Mesodermal cell (in vitro differentiated cells): ENCODE measurements around the gene ROR2.

Experiments
- H3K27ac ChIP-seq: 2 replicates; pipeline ENCODE4 v1.7.0; 2013; ENCODE audit warnings: mild to moderate bottlenecking, low read depth, low read length, moderate library complexity; ENCODE audit not compliant: severe bottlenecking
- H3K36me3 ChIP-seq: 2 replicates; pipeline ENCODE4 v1.7.1; 2013; ENCODE audit warnings: mild to moderate bottlenecking, low read length, moderate library complexity; ENCODE audit not compliant: control insufficient read depth, insufficient read depth
- H3K4me1 ChIP-seq: one replicate; pipeline ENCODE4 v1.7.1; 2013; ENCODE audit warnings: mild to moderate bottlenecking, low read length; ENCODE audit not compliant: insufficient read depth, control insufficient read depth, poor library complexity, severe bottlenecking
- H3K4me3 ChIP-seq: 2 replicates; pipeline ENCODE4 v1.7.0; 2013; ENCODE audit warnings: low read length, control low read depth, mild to moderate bottlenecking; ENCODE audit not compliant: insufficient read depth, poor library complexity, severe bottlenecking; ENCODE audit errors: extremely low read depth
- H3K9me3 ChIP-seq: 2 replicates; pipeline ENCODE4 v1.7.1; 2013; ENCODE audit warnings: mild to moderate bottlenecking, low read length, moderate library complexity; ENCODE audit not compliant: control insufficient read depth
- WGBS, 2 experiments: methylation state at CpG; one replicate each; pipeline ENCODE4 v1.1.5; 2013; ENCODE audit warnings: missing lambda C conversion rate in 2 of 2; ENCODE audit not compliant: insufficient coverage in 2 of 2; 5-methylcytosine and 5-hydroxymethylcytosine counted together

Gene ROR2

GRCh38 chr9:91817493-91818224 is 132.4 kb downstream of the ROR2 start:
- Histone ChIP-seq H3K9me3 (no peaks in the 10 kb centered on the region), H3K27ac (peak overlapping the region; percentile 69), H3K4me3 (no peak overlapping the region), H3K36me3 (no peaks in the 10 kb centered on the region), H3K4me1 (peaks cover 14% of the 10 kb centered on the region)
- 66 to 75% methylated on average over 15 to 19 of the region's 20 CpGs for WGBS, 2 experiments

- Histone ChIP-seq H3K36me3 (no peaks in the 10 kb centered on the region), H3K4me1 (peaks cover 14% of the 10 kb centered on the region), H3K4me3 (no peak overlapping the region), H3K27ac (no peak overlapping the region), H3K9me3 (no peaks in the 10 kb centered on the region)
- 94 to 96% methylated on average over 8 of the region's 8 CpGs for WGBS, 2 experiments
Measured at GRCh38 chr9:91817106-91817492, 132.9 kb downstream of the ROR2 start.

- Histone ChIP-seq H3K36me3 (no peaks in the 10 kb centered on the region), H3K4me1 (peaks cover 14% of the 10 kb centered on the region), H3K4me3 (no peak overlapping the region), H3K27ac (no peak overlapping the region), H3K9me3 (no peaks in the 10 kb centered on the region)
- WGBS, 2 experiments, result 93 to 96% methylated on average over 5 to 6 of the region's 9 CpGs
Measured at GRCh38 chr9:91816356-91816755, 133.7 kb downstream of the ROR2 start.

- WGBS, 2 experiments, result 93 to 94% methylated on average over 10 of the region's 10 CpGs
- no peak overlapping the region for H3K27ac ChIP-seq
- no peaks in the 10 kb centered on the region for H3K36me3 ChIP-seq
Measured at GRCh38 chr9:91815896-91816295, 134.1 kb downstream of the ROR2 start.

GRCh38 chr9:91814753-91815152 is 135.3 kb downstream of the ROR2 start:
- Histone ChIP-seq H3K4me1 (peaks cover 14% of the 10 kb centered on the region), H3K27ac (no peak overlapping the region), H3K36me3 (no peaks in the 10 kb centered on the region), H3K4me3 (no peak overlapping the region), H3K9me3 (no peaks in the 10 kb centered on the region)
- 92% methylated on average over 4 to 7 of the region's 8 CpGs for WGBS, 2 experiments

More at GRCh38 chr9:91815896-91816295, 134.1 kb downstream of the ROR2 start:
- H3K4me3 ChIP-seq, result no peak overlapping the region
- no peaks in the 10 kb centered on the region for H3K9me3 ChIP-seq
- peaks cover 14% of the 10 kb centered on the region for H3K4me1 ChIP-seq

GRCh38 chr9:91814201-91814600 is 135.8 kb downstream of the ROR2 start:
- peaks cover 14% of the 10 kb centered on the region for H3K4me1 ChIP-seq
- H3K9me3 ChIP-seq, result no peaks in the 10 kb centered on the region
- 70 to 82% methylated on average over 9 of the region's 9 CpGs for WGBS, 2 experiments
- H3K27ac ChIP-seq, result no peak overlapping the region
- no peaks in the 10 kb centered on the region for H3K36me3 ChIP-seq
- no peak overlapping the region for H3K4me3 ChIP-seq

- H3K36me3 ChIP-seq, result no peaks in the 10 kb centered on the region
- H3K4me1 ChIP-seq, result peaks cover 10% of the 10 kb centered on the region
- no peak overlapping the region for H3K27ac ChIP-seq
- WGBS, 2 experiments, result 97% methylated on average over 6 to 11 of the region's 11 CpGs
- H3K4me3 ChIP-seq, result no peak overlapping the region
- no peaks in the 10 kb centered on the region for H3K9me3 ChIP-seq
Measured at GRCh38 chr9:91813176-91813795, 136.7 kb downstream of the ROR2 start.

GRCh38 chr9:91812191-91812590 is 137.8 kb downstream of the ROR2 start:
- no peaks in the 10 kb centered on the region for H3K36me3 ChIP-seq
- H3K4me1 ChIP-seq, result peaks cover under 1% of the 10 kb centered on the region
- 75 to 80% methylated on average over 1 to 2 of the region's 14 CpGs for WGBS, 2 experiments
- no peak overlapping the region for H3K27ac ChIP-seq
- H3K4me3 ChIP-seq, result no peak overlapping the region
- no peaks in the 10 kb centered on the region for H3K9me3 ChIP-seq

- Histone ChIP-seq H3K4me1 (no peaks in the 10 kb centered on the region), H3K4me3 (no peak overlapping the region), H3K27ac (no peak overlapping the region), H3K9me3 (no peaks in the 10 kb centered on the region), H3K36me3 (no peaks in the 10 kb centered on the region)
- 90 to 94% methylated on average over 11 to 15 of the region's 19 CpGs for WGBS, 2 experiments
Measured at GRCh38 chr9:91811024-91811909, 138.8 kb downstream of the ROR2 start.

- Histone ChIP-seq H3K4me1 (no peaks in the 10 kb centered on the region), H3K27ac (no peak overlapping the region), H3K36me3 (no peaks in the 10 kb centered on the region), H3K9me3 (no peaks in the 10 kb centered on the region), H3K4me3 (no peak overlapping the region)
- WGBS, 2 experiments, result 94 to 97% methylated on average over 24 to 26 of the region's 26 CpGs
Measured at GRCh38 chr9:91810286-91810905, 139.6 kb downstream of the ROR2 start.
